ENCODE measurements around the gene CYGB.

GRCh38 chr17:76558198-76559095, 20.9 kb upstream of the CYGB start:
- no peak for TF ChIP-seq POLR2A (IDR thresholded peaks at IDR 0.05)
- TF ChIP-seq CTCF (IDR thresholded peaks at IDR 0.05) = peak in 5 of 6 experiments; percentile 14 to 55 (median 40)

Measured in adrenal gland (tissue), 5 donors.